Hematopoietic multipotent progenitor cell treated with erythropoietin and hydrocortisone succinate and interleukin-3 and kit ligand, for 8 days (in vitro differentiated cells): Measurements from ENCODE around the gene DTX3L.

ENCODE experiments used
- DNase-seq: peaks from one replicate; pipeline ENCODE4 v3.0.0-alpha.2; 2015

The DTX3L gene

GRCh38 chr3:122564155-122564912 lies at the start of gene DTX3L, which contains the start of gene PARP9:
DTX3L (plus strand) TSS chr3:122564338; CDS start chr3:122564427, 89 bp downstream.
PARP9 (minus strand) TSS chr3:122564300; CDS start chr3:122559620, 4,680 bp downstream.
- peak; percentile 86 for DNase-seq

GRCh38 chr3:122515020-122515468 lies 49.1 kb upstream of the DTX3L start:
- no peak for DNase-seq

DNA sequence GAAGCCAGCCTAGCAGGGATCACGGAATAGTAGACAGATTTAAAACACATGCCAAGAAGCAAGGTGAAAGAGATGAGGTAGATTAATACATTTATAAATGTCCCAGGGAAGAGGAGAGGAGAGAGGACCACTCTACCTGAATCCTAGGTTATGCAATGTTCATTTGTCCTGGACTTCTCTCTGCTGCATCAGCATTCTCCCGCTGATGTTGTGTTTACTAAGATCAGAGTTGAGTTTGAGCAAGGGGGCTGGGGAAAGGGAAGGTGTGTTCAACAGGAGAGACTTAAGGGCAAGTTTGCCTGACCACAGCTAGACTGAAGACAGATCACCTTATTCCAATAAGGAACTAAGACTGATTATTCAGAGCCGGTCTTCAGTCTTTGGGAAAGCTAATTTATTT lies 48.3 kb upstream of the DTX3L start:
- no peak for DNase-seq

- peak; percentile 52 for DNase-seq
Measured at GRCh38 chr3:122516846-122517360, 47.2 kb upstream of the DTX3L start.

DNA sequence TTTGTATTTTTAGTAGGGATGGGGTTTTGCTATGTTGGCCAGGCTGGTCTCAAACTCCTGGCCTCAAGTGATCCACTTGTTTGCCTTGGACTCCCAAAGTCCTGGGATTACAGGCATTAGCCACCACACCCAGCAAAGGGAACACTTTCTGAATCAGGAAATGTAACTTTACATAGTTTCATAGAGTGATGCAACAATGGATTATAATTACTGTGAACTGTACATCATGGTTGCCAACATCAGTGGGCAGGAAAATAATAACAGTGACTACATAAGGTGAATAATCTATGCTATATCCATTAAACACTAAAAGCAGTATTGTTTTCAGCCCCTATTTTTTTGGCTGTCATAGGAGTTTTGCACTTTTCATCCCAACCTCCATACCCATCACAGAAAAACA lies 44.4 kb upstream of the DTX3L start:
- no peak for DNase-seq

DNA sequence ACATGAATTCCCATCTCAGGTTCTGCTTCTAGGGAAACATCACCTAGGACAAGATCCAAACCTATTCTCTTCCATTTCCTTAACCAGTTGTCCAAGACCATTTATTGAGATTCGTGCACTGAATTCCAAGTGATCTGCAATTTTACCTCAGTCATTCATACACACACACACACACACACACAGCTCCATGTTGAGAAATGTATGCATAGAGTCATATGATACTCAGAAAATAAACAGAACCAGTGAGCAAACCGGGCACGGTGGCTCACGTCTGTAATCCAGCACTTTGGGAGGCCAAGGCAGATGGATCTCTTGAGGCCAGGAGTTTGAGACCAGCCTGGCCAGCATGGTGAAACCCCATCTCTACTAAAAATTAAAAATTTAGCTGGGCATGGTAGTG lies 43.3 kb upstream of the DTX3L start:
- no peak for DNase-seq

GRCh38 chr3:122523317-122523716 lies 40.8 kb upstream of the DTX3L start:
- DNase-seq = no peak

DNA sequence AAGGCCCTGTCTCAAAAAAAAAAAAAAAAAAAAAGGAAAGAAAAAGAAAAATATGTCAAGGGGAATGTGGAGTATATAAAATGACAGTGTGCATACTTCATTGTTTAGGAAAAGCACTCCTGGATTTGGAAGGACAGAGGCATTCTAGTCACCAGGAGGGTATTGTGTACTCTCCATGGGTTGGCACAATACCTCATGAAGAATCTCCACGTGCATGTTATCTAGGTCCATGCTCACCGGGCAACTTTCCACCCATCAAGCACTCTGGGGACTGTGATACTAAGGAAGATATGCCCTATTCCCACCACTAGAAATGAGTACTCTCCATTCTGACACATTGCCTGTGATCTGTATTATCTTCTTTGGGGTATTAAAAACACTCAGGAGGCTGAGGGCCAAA lies 34.0 kb upstream of the DTX3L start:
- DNase-seq = no peak

DNA sequence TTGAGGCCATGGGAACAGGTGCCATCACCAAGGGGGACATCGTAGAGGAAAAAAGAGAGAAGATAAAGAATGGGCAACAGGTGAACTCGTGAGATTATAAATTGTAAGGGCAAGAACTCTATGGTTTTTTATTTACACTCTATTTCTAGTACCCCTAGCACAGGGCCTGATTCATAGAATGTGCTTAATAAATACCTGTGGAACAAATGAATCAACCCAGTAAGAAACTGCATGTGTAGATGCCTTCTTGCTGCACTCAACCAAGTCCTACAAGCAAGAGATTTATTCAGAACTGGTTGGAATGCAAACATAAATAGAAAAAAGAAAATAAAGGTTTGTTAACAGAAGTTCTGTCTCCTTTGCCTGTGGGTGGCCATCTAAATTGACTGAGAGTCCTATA lies 30.7 kb upstream of the DTX3L start:
- DNase-seq = no peak

GRCh38 chr3:122533931-122534334 lies 30.2 kb upstream of the DTX3L start:
- peak; percentile 22 for DNase-seq

DNA sequence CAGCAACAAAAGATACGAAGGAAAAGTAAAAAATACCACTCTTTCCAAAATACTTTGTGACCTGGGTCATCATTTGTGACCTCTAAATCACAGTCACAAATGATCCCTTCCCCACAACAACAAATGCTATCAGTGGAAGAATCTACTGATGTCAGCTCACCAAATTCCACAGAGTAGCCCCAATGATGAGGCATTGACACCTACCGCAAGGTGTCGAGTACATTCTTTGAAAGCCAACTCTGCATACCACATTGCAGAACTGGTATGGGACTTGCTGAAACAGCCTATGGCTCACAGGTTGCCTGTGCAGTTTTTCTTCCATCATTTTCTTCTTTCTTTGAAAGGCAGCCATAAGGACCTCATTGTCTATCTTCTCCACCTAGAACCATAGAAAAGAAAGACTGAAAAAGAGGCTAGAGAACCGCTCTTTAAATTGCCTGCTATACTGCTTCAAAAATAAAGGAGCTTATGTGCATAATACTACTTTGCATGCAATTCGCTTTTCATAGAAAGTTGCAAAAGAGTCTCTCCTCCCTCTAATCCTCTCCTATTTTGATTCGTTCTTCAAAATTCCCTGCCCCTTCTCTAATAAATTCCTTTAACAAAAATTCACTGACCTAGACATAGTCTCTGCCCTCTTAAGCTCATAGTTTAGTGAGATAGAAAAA lies 28.0 kb upstream of the DTX3L start:
- no peak for DNase-seq

DNA sequence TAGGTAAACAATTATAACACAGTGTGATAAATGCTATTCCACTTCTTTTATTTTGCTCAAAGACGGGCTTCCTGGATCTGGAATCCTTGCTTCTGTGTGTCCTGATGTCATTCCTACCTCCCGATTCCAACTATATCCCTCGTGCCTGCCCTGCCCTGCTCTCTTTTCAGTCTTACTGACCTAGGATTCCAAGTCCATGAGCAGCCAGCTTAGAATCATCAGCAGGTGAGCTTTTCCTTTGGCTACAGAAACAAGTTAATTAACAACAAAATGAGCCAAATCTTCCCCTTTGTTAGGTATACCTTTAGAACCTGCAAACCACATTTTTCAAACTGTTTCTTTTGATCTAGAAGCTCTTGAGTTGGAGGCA lies 27.5 kb upstream of the DTX3L start:
- no peak for DNase-seq

- DNase-seq = no peak
Measured at GRCh38 chr3:122538956-122539490, 25.1 kb upstream of the DTX3L start.

- DNase-seq = no peak
Measured at GRCh38 chr3:122546151-122546550, 18.0 kb upstream of the DTX3L start.

DNA sequence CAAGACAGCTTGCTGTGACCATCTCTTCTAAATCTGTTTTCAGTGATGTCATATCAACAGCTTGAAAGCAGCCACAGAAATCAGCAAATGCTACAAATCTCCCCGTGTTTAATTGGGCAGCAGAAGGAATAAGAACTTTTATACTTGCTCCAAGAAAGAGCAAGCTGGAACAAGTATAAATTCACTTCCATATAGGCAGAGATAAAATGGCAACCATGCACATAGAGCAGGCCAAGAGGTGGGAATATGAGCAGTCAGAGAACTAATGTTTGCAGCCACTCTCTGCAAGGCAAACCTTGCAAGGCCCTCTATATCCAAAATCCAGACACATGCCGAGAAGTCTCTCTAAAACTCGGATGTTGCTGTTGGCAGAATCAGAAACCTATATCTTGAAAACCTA lies 16.1 kb upstream of the DTX3L start:
- DNase-seq = no peak

DNA sequence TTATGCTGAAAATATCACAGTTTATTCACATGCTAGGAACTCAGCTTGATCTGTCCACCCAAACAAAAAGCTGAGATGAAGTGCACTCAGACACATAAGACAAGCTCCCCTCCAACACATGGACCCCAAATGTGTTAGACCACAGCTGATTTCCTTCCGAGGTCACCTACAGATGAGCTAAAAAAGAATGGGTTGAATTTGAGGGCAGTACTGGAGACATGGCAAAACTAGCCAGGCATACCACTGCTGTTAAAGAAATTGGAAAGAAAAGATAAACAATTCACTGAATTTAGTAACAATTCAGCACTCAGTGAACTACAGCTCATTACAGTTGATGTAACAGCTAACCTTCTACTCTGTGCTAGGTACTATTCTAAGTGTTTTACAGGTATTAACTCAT lies 15.5 kb upstream of the DTX3L start:
- no peak for DNase-seq

GRCh38 chr3:122553171-122553570 lies 11.0 kb upstream of the DTX3L start:
- DNase-seq = no peak

DNA sequence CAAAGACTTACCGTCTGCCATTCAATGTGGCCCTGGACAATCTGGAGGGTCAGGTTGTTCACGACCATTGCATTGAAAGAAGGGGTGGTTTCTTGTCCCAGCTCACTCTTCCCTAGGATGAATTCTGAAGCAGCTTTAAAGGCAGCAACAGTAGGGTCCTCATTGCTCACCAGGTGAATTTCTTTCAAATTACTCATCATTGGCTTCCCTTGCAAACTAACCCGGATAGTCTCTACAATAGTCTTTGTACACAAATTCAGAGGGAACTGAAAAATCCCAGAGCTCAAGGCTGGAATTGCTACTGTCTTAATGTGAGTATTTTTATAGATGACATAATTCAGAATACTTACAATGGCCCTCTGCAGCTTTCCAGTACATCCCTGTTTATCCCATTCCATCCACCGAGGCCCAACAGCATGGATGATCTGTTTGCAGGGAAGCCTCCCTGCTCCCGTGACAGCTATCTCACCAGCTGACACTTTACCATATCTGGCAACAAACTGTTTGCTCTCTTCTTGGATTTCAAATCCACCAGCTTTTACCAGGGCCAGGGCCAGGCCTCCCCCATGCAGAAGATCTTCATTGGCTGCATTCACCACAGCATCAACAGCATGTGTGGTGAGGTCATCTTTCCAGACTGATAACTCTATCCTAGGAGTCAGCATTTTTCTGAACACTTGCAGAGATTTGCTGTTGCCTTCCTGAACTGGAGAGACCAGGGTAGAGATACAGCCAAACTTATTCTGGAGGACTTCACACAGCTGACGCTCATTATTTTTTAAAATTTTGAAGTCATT lies 8.7 kb upstream of the DTX3L start:
- DNase-seq = no peak

- no peak for DNase-seq
Measured at GRCh38 chr3:122557356-122557755, 6.8 kb upstream of the DTX3L start.

GRCh38 chr3:122558605-122559004 lies 5.5 kb upstream of the DTX3L start:
- no peak for DNase-seq

- DNase-seq = no peak
Measured at GRCh38 chr3:122559906-122560305, 4.2 kb upstream of the DTX3L start.

DNA sequence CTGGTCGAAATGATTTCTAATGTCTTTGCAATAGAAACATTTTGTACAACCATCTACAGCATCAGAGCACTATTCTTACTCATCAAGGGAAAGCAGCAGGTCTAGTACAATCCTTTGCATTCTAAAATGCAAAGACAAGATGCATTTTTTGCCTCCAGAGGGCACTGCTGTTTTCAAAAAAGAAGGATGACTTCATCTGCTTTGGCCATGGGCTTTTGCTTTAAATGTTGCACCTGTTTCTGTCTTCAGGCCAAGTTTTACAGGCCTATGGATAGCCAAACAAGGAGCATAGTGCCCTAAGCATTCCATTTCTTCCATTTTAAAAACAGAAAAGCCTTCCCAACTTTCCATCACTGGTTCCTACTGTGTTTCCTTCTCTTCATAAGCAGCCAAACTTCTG lies 3.5 kb upstream of the DTX3L start:
- DNase-seq = peak; percentile 81
